HuH-7 (cell line): ENCODE measurements around the gene SIRT7.

Experiments used
- DNase-seq: peaks from one replicate; pipeline ENCODE4 v3.0.0; 2011; ENCODE audit warnings: low spot score

SIRT7 gene

DNA sequence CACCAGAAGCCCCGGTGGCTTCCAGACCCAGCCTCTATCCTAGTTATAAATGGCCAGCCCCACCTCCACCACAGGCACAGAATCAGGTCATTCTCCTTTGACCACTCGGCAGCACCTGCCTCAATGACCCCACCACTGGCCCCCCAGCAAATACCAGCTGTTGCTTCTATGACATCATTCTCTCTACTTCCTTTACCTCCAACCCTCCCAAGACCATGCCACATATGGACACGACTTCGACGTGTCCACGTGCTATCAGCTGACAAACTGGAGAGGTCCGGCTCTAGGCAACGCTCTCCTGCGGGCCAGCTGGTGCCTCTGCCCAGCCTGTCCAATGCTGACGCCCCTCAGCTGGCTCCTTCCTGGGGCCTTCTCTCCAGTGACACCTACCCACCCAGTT lies 32.5 kb downstream of the SIRT7 start:
- DNase-seq, result no peak

- DNase-seq, result no peak
Observed at GRCh38 chr17:81884968-81885367, 33.0 kb downstream of the SIRT7 start.

GRCh38 chr17:81884520-81884919 lies 33.5 kb downstream of the SIRT7 start:
- DNase-seq, result no peak

DNA sequence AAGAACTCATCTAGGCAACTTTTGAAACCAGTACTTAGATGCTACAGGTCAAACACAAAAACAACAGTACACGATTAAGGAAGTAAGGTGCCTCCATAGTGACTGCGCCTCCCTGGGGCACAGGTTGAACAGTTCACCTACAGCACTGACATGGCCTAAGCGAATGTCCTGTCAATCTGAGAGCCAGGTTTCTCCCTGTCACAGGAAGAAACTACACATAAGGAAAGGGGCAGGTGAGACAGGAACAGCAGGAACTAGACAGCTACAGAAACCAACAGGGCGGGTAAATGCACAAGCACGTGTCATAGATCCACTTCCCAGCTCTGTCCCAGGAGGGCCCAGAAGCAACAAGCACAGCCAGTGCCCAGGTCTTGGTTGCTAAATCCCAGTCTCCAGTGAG lies 38.9 kb downstream of the SIRT7 start:
- no peak for DNase-seq

DNA sequence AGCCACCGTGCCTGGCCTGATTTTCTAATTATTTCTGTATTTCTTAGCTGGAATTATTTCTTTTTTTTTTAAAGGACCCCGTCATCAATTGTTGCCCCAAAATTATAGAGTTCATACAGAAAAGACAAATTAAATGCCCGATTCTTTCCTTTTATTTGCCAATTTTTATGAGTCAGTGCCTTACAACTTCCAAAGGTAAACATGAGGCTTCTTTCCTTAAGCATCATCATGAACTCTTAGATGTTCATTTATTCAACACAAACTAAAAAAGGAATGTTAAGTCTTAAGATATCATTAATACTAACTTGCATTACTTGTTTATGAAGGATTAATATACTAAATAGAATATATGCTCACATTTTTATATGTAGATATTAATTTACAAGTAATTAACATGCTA lies 39.7 kb downstream of the SIRT7 start:
- no peak for DNase-seq

DNA sequence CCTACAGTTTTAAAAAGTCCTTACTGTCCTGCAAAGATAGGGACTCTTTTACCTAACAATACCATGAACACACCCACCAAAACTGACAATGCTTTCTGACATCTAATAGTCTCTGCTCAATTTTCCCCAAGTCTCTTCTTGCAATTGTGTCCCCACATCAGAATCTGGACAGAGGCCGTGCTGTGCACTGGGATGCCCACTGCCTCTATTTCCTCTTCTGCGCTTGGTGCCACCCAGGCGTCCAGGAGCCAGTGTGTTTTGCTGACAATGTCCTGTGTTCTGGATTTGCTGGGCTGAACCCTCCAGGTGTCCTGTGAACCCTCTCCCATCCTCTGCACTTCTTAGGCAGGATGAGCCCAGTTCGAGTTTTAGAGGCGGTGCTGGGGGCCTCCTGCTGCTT lies 40.4 kb downstream of the SIRT7 start:
- no peak for DNase-seq

DNA sequence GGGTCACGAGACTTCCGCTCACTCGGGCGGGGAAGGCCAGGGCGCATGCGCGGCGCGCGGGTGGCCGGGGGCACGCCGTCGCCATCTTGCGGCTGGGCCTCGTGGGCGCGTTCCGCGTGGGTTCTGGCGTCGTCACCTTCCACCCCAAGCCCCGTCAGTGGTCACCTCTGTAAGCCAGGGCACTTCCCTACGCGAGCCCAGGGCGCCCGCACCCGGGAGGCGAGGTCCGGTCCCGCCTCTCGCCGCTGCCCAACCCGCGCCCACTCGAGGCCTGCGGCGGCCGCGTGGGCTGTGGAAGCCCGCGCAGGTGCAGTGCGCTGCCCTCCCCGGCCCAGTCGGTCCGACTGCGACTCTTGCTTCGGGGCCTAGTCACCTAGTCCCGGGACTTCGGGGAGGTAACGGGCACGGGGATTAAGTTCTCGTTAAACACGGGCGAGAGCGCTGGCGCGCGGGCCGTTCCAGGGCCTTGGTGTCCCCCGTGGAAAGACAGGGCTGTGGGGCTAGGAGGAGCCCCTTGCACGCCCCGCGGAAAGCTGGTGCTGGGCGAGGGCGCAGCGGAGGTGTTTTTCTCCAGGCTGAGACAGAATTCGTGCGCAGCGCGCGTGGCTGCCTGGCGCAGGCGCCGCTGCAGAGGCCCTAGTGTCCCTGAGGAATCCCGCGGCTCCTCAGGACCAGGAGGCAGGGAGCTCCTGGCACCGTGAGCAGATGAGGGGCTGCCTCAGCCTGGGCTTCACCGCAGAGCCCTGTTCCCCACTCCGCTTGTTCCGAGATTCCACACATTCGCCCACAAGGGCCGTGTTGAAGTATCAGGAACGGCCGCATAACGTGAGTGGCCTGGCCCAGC lies 46.4 kb downstream of the SIRT7 start:
- DNase-seq, result peak; percentile 98

- no peak for DNase-seq
Observed at GRCh38 chr17:81870981-81871386, 47.0 kb downstream of the SIRT7 start, which contains the start of gene ARHGDIA. ARHGDIA (minus strand) TSS chr17:81871337; CDS start chr17:81869930, 1,407 bp downstream.

- DNase-seq, result no peak
Observed at GRCh38 chr17:81870131-81870980, 47.6 kb downstream of the SIRT7 start.

DNA sequence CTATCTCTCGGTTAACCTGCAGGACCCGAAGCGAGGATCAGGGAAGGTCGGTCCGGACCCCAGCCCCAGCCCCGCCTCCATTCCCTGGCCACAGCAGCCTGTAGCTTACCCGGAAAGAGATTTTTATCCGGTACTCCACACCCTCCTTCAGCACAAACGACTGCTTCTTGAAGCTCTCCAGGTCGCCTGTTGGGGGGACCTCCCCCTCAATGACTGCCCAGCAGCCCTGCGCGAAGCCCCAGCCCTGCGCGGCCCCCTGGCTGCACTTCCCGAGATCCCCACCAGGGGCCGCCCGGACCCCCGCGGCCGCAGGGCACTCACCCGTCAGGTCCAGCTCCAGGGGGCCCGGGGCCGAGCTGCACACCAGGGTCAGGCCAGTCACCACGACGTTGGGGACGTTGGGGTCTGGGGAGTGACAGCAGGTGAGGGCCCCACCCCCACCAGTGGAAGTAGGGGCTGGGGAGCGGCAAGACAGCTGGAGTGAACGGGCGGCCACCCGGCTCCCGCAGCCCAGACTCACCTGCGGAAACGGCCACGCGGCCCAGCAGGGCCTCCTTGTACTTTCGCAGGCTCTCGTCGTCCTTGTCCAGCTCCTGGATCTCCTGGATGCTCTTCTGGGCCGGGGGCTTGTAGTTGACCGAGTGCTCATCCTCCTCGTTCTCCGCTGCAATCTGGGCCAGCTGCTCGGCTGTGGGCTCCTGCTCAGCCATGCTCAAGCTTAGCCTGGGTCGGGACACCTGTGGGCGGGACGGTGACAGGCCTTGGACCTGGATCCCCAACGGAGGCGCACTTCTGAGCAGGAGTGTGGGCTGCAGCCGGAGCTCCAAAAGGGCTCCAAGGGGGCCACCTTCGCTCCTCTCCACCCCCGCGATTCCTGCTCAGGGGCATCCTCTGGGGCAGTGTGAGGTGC lies 48.5 kb downstream of the SIRT7 start:
- DNase-seq, result peak; percentile 73

DNA sequence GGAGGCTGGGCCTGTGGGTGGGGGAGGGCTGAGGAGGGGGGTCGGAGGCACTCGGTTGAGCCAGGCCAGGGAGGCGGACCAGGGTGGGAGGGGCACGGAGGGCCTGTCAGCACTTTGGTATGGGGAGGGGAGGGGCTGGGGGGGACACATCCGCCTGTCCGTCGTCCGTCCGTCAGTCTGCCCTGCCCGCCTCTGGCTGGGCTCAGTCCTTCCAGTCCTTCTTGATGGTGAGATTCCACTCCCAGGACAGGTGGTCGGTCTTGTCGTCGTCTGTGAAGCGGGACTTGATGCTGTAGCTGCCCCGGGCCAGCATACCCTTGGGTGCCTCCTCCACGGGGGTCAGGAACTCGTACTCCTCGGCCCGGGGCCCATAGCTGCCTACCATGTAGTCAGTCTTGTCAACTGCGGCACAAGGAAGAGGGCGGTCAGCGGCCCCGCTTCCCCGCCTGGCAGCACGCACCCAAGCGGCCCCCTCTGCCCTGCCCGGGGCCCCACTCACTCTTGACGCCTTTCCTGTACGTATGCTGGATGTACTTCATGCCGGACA lies 49.2 kb downstream of the SIRT7 start:
- DNase-seq, result no peak

DNA sequence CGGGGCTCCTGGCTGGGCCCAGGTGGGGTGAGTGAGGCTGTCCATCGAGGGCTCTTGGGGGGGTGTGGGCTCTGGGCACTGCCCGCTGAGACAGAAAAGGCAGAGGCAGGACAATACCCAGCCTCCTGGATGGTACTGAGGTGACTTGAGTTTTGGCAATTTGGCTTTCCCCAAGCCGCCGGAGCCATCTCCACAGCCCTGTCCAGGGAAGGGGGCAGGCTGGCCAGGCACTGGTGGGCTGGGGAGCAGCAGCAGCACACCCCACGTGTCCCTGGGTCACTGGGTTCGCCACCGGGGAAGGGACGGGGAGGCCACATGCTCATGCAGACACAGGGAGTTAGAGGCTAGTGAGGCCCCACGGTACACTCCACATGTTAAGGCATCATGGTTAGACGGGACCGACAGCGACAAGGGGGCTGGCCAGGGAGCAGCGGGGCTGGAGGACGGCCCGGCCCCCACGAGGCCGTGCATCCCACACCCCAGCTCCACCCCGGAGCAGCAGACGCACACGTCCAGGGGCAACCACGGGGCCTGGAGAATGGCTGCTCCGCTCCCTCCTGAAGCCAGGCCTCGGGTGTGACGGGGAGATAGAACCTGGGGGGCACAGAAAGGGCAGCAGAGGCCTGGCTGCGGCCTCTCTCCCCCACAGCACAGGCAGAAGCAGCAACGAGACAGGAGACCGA lies 49.8 kb downstream of the SIRT7 start:
- DNase-seq, result no peak

- no peak for DNase-seq
Observed at GRCh38 chr17:81867170-81867990, 50.6 kb downstream of the SIRT7 start.

DNA sequence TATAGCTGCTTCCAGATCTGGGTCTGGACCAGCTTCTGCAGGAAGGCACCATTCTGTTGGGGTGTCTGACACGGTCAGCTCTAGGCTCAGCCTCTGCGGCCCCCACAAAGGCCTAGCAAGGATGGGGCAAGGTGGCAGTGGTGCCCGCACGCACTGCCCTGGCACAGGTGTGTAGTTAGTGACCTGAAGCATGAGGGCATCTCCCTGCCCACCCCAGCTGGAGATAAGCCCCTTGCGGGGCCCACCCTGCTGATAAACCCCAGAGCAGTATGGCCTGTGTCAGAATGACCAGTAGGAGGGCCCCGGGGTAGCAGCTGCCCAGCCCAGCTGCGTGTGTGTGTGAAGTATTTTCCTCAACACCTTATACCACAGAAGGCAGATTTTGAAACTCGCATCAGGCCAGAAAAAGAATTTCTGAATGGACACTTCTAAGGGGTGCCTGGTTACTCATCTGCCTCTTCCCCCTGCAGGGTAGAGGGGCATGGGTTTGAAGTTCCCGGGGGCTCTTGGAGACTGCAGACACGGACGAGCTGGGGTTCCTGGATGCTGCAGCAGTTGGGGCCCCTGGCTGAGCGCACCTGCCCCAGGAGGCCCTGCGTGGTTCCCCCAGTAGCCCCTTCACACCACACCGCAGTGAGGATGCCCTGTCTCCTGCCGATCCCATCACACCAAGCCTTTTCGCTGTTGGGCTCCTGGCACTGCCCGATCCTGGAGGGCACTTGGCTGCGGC lies 51.4 kb downstream of the SIRT7 start:
- DNase-seq, result no peak

DNA sequence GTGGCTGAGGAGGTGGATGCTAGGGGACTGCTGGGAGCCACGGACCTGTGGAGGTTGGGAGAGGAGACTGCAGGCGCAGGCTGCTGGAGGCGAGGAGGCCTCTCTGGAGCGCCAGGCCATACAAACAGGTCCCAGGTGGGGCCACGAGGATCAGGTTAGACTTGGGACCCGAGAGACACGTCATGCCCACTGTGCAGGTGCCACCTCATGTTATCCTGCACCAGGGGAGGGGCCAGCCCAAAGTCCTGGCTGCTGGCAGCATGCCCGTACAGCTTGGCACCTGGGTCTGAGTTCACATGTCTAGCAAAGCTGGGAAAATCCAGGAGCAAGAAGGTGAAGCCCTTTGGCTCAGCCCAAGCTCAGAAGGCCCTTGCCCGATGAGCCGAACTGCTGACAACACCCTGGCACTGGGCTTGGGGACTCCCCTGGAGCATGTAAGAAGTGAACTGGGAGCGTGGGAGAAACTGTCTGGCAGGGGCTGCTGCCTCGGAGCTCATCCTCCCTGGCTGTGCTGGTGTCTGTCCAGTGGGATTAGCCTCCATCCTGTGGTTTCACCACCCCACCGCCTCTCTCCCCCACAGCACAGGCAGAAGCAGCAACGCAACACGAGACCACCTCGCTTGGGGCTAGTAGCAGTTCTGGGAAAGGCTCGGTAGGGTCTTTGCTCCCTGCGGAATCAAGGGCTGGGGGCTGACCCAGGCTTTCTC lies 52.1 kb downstream of the SIRT7 start:
- DNase-seq, result no peak

- DNase-seq, result no peak
Observed at GRCh38 chr17:81865358-81865732, 52.6 kb downstream of the SIRT7 start.

DNA sequence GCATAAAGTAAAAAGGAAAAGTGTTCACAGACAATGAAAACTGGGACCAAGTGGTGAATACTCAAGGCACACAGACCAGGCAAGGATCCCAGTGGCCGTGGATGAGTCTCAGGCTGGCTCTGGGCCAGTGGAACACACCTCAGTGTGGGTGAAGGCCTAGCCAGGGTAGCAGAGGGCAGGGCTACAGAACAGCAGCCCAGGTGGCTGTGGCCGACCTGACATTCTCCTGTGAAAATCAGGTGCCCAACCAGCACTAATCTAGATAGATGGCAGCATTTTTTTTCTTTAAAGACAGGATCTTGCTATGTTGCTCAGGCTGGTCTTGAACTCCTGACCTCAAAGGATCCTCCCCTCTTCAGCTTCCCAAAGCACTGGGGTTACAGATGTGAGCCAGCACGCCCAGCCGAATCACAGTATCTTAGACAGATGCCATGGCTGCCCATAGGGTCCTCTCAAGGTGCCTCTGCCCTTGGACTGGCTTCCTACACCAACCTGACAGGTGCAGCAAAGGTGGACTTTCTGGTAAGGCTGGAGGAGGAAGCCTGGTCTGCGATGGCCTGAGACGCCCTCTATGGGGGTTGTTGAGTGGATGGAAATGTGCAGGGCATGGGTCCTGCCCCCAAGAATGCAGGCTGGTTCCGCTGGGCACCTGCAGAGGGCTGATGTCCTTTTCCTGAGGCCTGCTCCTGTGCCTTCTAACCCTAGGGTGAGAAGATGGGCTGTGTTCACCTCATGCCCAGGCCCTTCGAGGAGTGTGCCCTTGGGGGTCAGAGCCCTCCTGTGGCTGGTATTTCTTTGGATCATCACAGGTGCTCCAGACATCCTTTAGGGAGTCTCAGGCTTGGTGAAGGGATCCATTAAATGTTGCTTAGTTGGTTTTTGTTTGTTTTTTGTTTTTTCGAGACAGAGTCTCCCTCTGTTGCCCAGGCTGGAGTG lies 53.9 kb downstream of the SIRT7 start:
- no peak for DNase-seq
